Measurements from ENCODE around the gene NTM.

NTM gene

GRCh38 chr11:131510662-131511061 lies 140.2 kb downstream of the NTM start:
- DNase-seq, result no peak

- peak; percentile 36 for DNase-seq
Observed at GRCh38 chr11:131511794-131512193, 141.4 kb downstream of the NTM start.

GRCh38 chr11:131512228-131512627 lies 141.8 kb downstream of the NTM start:
- DNase-seq, result no peak

DNA sequence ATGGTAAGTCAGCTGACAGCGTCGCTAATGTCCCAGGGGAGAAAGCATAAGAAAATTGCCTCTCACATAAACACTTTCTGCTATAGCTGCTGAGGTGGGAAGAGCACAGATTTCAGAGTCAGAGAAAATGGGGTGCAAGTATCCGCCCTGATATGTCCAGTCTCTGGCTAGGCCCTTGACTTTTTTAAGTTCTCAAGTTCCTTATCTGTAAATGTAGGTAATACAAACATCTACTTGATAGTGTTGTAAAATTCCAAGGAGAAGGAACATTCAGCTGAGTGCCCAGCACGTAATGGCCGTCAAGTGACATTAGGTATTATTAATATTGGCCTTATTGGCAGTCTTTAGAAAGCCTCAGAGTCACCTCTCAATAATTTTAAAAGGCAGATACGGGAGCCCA lies 143.6 kb downstream of the NTM start:
- no peak for DNase-seq

- no peak for DNase-seq
Observed at GRCh38 chr11:131518305-131518838, 148.0 kb downstream of the NTM start.

DNA sequence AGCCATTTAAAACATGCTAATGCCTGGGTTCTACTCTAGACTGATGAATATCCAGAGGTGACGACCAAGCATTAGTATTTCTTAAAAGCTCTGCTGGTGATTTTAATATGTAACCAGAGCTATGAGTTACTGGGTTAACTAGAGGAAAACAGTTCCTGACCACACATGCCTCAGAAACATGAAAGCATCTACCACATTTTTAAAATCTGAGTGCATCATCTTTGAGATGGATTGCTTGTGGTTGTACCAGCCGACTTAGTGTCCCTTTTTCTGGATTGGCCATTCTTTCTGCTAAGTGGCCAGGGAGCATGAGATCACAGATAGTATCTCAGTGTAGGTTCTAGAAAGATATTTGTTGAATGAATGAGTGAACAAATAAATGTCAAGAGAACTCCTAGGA lies 152.4 kb downstream of the NTM start:
- no peak for DNase-seq

DNA sequence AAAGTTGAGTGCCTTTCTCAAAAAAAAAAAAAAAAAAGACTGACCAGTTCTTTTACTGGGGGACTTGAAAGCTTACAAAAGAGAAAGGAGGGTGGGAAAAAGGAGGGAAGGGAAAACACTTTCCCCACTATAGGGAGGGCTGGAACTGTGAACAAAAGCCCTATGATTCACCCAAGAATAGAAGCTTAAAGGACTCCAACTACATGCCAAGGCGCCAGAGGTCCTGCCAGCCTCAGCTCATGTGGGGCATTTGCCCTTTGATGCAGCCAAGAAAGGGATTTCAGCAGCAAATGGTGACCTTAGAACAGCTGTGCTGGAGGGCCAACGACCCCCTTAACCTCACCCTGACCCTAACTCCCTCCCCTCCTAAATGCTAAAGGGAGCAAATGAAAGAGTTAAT lies 160.0 kb downstream of the NTM start:
- no peak for DNase-seq

GRCh38 chr11:131533149-131533548 lies 162.7 kb downstream of the NTM start:
- DNase-seq, result no peak

DNA sequence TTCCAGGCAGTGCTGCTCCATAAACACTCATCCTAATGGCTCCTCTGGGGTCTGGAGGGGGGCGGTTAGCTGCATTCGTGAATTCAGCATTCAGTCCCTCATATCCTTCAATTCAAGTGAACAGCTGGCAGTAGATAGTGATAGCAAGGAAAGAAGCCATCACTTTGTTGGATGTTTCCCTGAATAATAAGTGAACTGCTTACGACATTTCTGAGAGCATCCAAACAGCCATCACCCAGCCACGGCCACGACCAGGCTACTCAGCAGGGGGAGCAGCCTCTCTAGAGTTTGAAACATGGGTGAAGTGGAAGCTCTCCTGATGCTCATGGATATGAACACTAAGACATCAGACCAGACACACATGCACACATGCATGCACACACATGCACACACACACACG lies 163.6 kb downstream of the NTM start:
- no peak for DNase-seq

GRCh38 chr11:131534611-131535010 lies 164.2 kb downstream of the NTM start:
- DNase-seq, result no peak

DNA sequence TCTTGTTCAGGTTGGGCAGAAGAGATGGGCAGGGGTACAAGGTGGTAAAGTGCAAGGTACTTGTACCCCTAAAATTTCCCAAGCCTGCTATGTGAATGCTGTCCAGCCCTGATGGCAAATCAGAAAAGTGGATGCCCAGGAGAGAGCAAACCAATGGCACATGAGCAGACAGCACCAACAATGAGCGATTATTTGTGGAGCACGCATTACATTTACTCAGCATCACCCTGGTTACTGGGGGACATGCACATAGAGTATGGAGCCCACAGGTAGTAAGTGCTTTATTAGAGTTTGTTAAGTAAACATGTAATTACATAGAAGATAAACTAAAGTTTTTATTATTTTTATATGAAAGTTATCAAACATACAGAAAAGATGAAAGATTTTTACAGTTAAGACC lies 165.7 kb downstream of the NTM start:
- DNase-seq, result no peak

GRCh38 chr11:131537196-131537595 lies 166.8 kb downstream of the NTM start:
- no peak for DNase-seq

- DNase-seq, result no peak
Observed at GRCh38 chr11:131537748-131538147, 167.3 kb downstream of the NTM start.

DNA sequence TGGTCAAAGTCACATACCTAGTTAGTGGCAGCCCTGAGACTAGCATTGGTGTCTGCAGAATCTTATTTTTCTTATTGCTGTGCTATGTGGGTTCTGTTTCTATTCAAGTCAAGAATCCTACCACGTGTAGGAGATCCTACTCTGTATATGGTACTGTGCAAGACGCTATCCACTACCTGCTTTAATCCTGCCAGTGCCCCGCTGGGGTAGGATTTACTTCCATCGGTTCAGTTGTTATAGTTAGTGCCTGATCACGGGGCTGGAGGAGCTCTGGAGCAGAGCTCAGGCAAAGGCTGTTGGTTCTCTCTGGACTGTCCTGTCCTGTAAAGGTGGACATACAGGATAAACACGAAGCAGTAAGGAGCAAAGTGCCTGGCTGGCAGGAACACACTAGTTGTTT lies 167.9 kb downstream of the NTM start:
- no peak for DNase-seq

- no peak for DNase-seq
Observed at GRCh38 chr11:131540676-131541075, 170.3 kb downstream of the NTM start.

- DNase-seq, result no peak
Observed at GRCh38 chr11:131543389-131544025, 173.1 kb downstream of the NTM start.

DNA sequence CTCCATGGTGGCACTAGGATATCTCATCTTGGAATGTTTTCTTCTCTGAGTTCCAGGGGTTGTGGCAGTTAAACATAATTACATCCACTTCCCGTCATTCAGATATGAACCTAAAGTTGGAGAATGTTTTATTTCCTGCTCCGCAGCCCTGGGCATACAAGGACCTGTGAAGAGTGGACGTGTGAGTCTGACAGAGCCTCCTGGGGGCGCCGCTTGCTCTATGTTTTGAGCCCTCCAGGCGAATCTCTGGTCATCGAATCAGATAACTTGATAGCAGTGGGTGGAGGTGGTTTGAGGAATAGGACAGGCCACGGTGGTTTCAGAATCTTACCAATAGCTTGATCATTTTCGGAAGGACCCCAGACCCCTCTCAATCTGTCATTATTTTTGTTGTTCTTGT lies 174.2 kb downstream of the NTM start:
- peak; percentile 11 for DNase-seq

DNA sequence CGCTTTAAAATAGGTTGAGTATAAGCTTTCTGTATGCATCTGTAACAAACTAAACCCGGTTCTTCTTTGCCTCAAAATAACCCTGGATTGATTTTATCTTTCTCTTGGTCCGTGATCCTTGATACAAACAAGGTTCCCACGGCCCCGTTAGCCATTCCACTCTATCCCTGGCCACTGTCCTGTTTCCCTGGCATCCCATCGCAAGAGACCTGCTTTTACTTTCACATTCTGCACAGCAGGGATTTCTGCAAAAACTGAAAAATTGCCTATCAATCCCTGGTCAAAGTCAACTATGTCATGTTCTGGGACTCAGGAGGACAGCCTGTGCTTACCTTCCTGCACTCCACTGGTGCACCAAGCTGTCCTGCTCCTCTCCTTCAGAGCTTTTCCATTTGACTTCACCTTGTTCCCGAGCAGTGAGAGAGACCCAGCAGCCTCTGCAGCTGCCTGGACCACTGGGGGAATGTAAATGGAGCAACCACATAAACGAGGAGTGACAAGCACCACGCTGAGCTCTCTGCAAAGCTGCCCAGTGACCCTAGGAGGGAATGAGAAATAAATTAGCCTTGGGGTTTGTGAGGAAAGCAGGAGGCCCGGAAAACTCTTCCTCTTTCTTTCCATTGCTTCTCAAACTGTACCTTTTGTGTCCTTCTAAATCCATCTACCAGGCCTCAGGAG lies 175.9 kb downstream of the NTM start:
- no peak for DNase-seq

- DNase-seq, result no peak
Observed at GRCh38 chr11:131549099-131549498, 178.7 kb downstream of the NTM start.

DNA sequence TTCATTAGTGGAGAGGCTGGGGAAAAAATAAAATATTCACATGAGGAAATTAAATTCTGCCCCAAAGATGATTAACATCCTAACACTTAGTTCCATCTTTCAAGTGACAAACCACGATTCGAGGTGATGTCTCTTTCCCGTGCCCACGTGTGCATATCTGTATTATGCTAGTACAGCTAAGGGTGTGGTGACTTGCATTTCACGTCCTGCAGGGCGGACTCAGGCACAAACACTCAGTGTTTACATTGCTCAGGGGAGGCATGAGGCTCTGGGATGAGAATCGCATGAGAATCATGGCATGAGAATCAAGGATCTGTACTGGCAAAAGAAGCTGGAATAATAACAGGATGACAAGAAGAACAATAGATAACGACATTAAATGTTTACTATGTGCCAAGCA lies 179.4 kb downstream of the NTM start:
- DNase-seq, result no peak

- no peak for DNase-seq
Observed at GRCh38 chr11:131560287-131560686, 189.9 kb downstream of the NTM start.

GRCh38 chr11:131561501-131561900 lies 191.1 kb downstream of the NTM start:
- no peak for DNase-seq

DNA sequence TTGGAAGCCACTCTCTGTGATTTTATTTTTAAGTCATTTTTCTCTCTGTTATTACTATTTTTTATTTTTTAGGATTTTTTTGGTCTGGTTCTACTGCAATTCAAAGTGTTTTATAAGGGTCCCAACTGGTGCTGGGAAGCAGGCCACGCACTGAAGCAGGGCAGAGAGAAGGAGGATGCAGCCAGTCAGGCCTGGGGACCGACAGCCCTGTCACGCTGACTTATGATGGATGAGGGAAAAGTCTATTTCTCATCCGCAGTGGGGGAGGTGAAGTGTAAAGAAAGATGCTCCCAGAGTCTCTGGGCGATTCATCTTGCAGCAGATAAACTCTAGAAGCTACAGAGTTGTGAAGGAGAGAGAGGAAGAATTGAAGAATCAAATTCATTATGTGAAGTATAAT lies 191.6 kb downstream of the NTM start:
- no peak for DNase-seq

DNA sequence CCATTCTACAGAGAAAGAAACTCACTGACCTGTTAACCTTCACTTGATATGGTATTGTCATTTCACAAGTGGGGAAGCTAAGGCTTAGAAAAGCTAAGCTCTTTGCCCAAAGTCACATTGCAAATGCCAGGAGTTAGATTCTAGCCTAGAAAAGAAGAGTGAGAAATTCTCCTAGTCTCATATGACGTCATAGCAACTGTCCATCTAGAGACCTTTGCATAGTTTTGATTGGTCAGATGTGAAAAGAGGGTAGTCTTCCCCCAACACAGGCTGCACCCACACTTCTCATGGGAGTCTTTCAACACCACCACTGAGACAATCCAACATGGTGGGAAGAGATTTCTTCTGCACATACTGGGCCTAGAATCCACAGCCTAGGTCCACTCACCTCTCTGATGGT lies 197.9 kb downstream of the NTM start:
- DNase-seq, result no peak

DNA sequence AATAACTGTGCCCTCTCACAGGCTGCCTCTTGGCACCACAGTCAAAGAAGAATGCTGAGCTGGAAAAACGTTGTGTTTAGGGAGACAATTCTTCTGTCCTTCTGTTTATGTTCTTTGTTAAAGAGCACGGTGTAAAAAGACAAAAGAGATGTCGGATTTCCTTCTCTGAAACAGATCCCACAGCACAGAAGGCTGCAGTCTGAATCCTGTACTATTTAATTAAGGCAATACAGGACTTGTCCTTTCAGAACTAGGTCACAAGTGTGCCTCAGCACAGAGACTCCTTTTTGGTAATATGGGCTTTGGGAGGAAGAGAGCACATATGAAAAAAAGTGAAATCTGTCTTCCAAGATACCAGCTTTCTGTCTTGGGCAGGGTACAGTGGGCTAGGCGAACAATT lies 201.2 kb downstream of the NTM start:
- DNase-seq, result no peak

Data from hematopoietic multipotent progenitor cell treated with erythropoietin and hydrocortisone succinate and interleukin-3 and kit ligand, for 4 days (in vitro differentiated cells).